ENCODE results near the gene ACSS3. TPM values are rescaled to one million over a fixed set of nuclear protein-coding genes. Genes with fewer than 3 reads are reported as not detected.

Gene ACSS3
- polyA plus RNA-seq, 1 experiment = 3.0 TPM

DNA sequence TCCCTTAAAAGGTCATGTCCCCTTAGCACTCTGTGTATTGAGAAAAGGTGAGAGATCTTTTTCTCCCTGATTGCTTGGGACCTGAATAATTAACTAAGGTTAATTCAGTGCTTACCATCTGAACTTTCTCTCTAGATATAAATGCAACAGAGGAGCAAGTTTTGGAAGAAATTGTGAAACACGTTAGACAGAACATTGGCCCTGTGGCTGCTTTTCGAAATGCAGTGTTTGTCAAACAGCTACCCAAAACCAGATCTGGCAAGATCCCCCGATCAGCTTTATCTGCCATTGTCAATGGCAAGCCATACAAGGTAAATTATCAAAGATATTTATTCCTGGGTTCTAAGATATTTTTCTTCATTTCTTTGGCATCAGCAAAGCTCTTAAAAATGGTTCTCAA, 175.5 kb downstream of the ACSS3 start:
- no peak overlapping the region for H3K27ac ChIP-seq (ENCODE audit: low read depth, low read length)
- DNase-seq (ENCODE audit: low read depth, low spot score) = no peak
- no peak overlapping the region for H3K4me3 ChIP-seq (ENCODE audit: low read depth, low read length)
- POLR2A ChIA-PET = no interaction called here
- CTCF ChIA-PET = no interaction called here
- TF ChIP-seq, protein P1, sequence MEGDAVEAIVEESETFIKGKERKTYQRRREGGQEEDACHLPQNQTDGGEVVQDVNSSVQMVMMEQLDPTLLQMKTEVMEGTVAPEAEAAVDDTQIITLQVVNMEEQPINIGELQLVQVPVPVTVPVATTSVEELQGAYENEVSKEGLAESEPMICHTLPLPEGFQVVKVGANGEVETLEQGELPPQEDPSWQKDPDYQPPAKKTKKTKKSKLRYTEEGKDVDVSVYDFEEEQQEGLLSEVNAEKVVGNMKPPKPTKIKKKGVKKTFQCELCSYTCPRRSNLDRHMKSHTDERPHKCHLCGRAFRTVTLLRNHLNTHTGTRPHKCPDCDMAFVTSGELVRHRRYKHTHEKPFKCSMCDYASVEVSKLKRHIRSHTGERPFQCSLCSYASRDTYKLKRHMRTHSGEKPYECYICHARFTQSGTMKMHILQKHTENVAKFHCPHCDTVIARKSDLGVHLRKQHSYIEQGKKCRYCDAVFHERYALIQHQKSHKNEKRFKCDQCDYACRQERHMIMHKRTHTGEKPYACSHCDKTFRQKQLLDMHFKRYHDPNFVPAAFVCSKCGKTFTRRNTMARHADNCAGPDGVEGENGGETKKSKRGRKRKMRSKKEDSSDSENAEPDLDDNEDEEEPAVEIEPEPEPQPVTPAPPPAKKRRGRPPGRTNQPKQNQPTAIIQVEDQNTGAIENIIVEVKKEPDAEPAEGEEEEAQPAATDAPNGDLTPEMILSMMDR (IDR thresholded peaks at IDR 0.05; ENCODE audit: low read depth, low read length) = no peak
- no peaks in the 10 kb centered on the region for H3K9me3 ChIP-seq (ENCODE audit: control insufficient read depth, insufficient read depth, low read length)
- no peaks in the 10 kb centered on the region for H3K27me3 ChIP-seq (ENCODE audit: control insufficient read depth, insufficient read depth, low read length)

DNA sequence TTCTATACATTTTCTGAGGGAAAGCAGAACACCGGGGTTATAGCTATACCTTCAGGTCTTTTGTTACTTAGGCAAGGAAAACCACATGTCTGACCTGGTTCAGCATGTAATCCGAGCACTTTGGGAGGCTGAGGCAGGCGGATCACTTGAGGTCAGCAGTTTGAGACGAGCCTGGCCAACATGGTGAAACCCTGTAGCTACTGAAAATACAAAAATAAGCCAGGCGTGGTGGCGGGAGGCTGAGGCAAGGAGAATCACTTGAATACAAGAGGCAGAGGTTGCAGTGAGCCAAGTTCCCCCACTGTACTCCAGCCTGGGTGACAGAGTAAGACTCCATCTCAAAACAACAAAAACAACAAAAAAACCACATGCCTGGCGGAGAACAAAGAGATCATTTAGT, 177.6 kb downstream of the ACSS3 start:
- ChIA-PET POLR2A (no interaction called here), CTCF (no interaction called here)

DNA sequence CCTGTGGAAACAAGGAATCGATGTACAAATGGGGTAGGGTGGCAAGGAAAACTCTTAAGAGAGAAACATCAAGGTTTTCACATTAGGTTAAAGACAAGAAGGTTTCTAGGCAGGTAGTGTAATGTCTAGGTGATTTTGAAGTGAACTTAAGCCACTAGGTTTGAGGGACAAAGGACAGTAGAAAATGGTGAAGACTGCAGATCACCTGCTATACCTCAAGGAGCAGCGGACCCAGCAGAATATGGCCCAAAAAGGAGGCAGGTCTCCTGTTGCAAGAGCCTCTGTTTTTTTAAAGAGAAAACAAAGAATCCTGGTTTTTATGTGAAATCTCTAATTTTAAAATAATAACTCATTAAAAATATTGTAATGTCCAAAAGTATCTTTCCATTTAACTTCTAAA, 178.1 kb downstream of the ACSS3 start:
- no peak overlapping the region for H3K4me3 ChIP-seq (ENCODE audit: low read depth, low read length)
- no peak for DNase-seq (ENCODE audit: low read depth, low spot score)
- ChIA-PET CTCF (no interaction called here), POLR2A (no interaction called here)
- H3K9me3 ChIP-seq (ENCODE audit: control insufficient read depth, insufficient read depth, low read length) = no peaks in the 10 kb centered on the region
- no peaks in the 10 kb centered on the region for H3K27me3 ChIP-seq (ENCODE audit: control insufficient read depth, insufficient read depth, low read length)
- TF ChIP-seq, protein P1 (IDR thresholded peaks at IDR 0.05; ENCODE audit: low read depth, low read length) = no peak
- H3K27ac ChIP-seq (ENCODE audit: low read depth, low read length) = no peak overlapping the region

More for the DNA sequence above, 177.6 kb downstream of the ACSS3 start:
- no peak for DNase-seq (ENCODE audit: low read depth, low spot score)
- TF ChIP-seq, protein P1 (IDR thresholded peaks at IDR 0.05; ENCODE audit: low read depth, low read length) = no peak
- Histone ChIP-seq H3K9me3 (ENCODE audit: control insufficient read depth, insufficient read depth, low read length) (no peaks in the 10 kb centered on the region), H3K4me3 (ENCODE audit: low read depth, low read length) (no peak overlapping the region), H3K27ac (ENCODE audit: low read depth, low read length) (no peak overlapping the region), H3K27me3 (ENCODE audit: control insufficient read depth, insufficient read depth, low read length) (no peaks in the 10 kb centered on the region)

DNA sequence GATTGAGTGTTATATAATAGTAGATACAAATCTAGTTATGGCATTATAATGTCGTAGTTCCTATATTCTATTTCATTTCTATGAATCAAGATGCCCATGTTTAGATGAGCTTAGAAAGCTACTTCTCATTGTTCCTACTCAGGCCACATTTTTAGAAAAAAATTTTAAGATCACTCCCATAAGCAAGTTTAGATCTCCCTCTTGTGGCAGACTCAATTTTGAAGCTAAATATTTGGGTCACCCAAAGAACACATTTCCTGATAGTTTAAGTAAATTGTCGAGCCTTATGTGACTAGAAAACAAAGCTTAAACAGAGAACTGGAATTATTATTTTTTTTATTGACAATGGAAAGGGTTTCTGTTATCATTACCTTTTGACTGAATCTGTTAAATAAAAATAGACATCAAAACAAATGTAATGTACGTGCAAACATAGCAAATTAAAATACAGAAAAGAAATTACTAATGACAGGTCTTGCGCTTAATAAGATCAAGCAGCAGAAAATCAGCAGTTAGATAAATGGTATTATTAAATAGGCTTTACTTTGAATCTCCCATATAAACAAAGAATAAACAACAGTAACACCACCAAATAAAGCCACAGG, 180.2 kb downstream of the ACSS3 start:
- TF ChIP-seq, protein P1 (IDR thresholded peaks at IDR 0.05; ENCODE audit: low read depth, low read length) = peak; percentile 64
- peak; percentile 8 for DNase-seq (ENCODE audit: low read depth, low spot score)
- no peaks in the 10 kb centered on the region for H3K9me3 ChIP-seq (ENCODE audit: control insufficient read depth, insufficient read depth, low read length)
- no peak overlapping the region for H3K4me3 ChIP-seq (ENCODE audit: low read depth, low read length)
- no peak overlapping the region for H3K27ac ChIP-seq (ENCODE audit: low read depth, low read length)
- H3K27me3 ChIP-seq (ENCODE audit: control insufficient read depth, insufficient read depth, low read length) = no peaks in the 10 kb centered on the region
- ChIA-PET CTCF (interaction anchor here (0.6 to 3.2 kb wide), 21 partner anchors 8 to 1850 kb away, joined by 3 to 27 read pairs (median 3); no protein-coding TSS in a partner anchor), POLR2A (no interaction called here)

DNA sequence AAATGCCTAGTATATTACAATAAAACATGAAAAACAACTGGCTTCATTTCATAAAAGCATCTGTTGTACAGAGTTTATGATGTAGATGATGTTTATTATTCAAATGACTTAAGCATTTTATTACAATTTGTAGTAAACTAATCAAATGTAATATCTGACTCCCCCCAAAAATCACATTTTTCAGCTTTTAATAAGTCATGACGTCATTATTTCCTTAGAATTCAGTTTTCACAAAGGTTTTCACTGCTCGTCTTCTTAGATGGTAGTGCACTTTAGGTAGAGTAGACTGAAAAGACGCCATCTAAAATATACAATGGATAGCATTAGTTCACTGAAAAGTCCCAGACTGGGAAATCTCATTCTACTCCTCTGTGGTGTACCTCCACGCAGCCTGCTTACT, 181.5 kb downstream of the ACSS3 start:
- CTCF ChIA-PET = interaction anchor here (3.2 kb wide), 1 partner anchor 1064 kb away, joined by 27 read pairs; no protein-coding TSS in a partner anchor
- POLR2A ChIA-PET = no interaction called here
- Histone ChIP-seq H3K9me3 (ENCODE audit: control insufficient read depth, insufficient read depth, low read length) (no peaks in the 10 kb centered on the region), H3K27ac (ENCODE audit: low read depth, low read length) (no peak overlapping the region), H3K27me3 (ENCODE audit: control insufficient read depth, insufficient read depth, low read length) (no peaks in the 10 kb centered on the region), H3K4me3 (ENCODE audit: low read depth, low read length) (no peak overlapping the region)
- TF ChIP-seq, protein P1 (IDR thresholded peaks at IDR 0.05; ENCODE audit: low read depth, low read length) = no peak
- no peak for DNase-seq (ENCODE audit: low read depth, low spot score)
